ENCODE data around the gene STAG1.

DNA sequence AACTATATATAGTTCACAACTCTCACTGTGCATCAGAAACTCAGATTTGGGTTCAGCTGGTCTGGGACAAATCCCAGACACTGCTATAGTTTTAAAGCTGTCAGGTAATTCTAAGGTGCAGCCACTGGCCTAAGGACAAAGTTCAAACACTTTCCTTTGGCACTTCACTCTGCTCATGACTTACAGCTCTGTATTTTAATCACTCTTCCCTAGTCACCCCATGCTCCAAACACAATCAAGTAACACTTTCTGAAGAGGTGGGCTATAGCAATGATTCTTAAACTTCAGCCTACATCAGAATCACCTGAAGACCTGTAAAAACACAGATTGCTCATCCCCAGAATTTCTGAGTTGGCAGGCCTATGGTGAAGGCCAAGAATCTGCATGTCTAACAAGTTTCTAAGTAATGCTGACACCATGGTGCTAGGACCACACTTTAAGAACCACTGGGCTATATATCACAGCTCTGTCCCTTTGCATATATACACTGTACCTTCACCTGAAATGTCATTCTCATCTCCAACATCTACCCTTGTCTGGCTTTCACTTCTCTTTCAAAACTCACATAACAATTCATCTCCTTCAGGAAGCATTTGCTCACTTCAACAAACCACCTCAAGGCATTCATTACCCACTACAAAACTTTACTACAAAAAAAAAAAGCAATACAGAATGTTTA lies 21.4 kb downstream of the STAG1 start:
- TF ChIP-seq POLR2A (IDR thresholded peaks at IDR 0.05): no peak
- TF ChIP-seq, protein P1, sequence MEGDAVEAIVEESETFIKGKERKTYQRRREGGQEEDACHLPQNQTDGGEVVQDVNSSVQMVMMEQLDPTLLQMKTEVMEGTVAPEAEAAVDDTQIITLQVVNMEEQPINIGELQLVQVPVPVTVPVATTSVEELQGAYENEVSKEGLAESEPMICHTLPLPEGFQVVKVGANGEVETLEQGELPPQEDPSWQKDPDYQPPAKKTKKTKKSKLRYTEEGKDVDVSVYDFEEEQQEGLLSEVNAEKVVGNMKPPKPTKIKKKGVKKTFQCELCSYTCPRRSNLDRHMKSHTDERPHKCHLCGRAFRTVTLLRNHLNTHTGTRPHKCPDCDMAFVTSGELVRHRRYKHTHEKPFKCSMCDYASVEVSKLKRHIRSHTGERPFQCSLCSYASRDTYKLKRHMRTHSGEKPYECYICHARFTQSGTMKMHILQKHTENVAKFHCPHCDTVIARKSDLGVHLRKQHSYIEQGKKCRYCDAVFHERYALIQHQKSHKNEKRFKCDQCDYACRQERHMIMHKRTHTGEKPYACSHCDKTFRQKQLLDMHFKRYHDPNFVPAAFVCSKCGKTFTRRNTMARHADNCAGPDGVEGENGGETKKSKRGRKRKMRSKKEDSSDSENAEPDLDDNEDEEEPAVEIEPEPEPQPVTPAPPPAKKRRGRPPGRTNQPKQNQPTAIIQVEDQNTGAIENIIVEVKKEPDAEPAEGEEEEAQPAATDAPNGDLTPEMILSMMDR (IDR thresholded peaks at IDR 0.05): no peak

Measured in body of pancreas (tissue), 4 donors.